ENCODE measurements around the gene SNTG2. TPM values are rescaled to one million over a fixed set of nuclear protein-coding genes. Genes with fewer than 3 reads are reported as not detected.

The SNTG2 gene
- total RNA-seq, 2 experiments from 2014 or later, result not detected

- H3K9me2 ChIP-seq (ENCODE audit: insufficient read depth, low read length), result no peaks in the 10 kb centered on the region
- H4K20me1 ChIP-seq (ENCODE audit: insufficient read depth, low read length), result no peaks in the 10 kb centered on the region
- no peaks in the 10 kb centered on the region for H3K79me2 ChIP-seq (ENCODE audit: insufficient read depth, low read depth, low read length)
- ChIA-PET CTCF (ENCODE audit: unreplicated experiment) (no interaction called here), POLR2A (no interaction called here)
- no peaks in the 10 kb centered on the region for H3K36me3 ChIP-seq (ENCODE audit: insufficient read depth, low read length)
- no peak overlapping the region for H3K4me2 ChIP-seq (ENCODE audit: low read length)
- no peak overlapping the region for H3K4me3 ChIP-seq (ENCODE audit: low read depth, low read length, poor library complexity, severe bottlenecking)
- no peak for DNase-seq (ENCODE audit: low spot score)
- H3K27ac ChIP-seq (ENCODE audit: low read depth, low read length, poor library complexity, severe bottlenecking), result no peak overlapping the region
- no peaks in the 10 kb centered on the region for H3K4me1 ChIP-seq (ENCODE audit: insufficient read depth, low read length, poor library complexity, severe bottlenecking)
- TF ChIP-seq EZH2phosphoT487 (IDR thresholded peaks at IDR 0.05; ENCODE audit: borderline replicate concordance, low read depth, low read length), result no peak
- TF ChIP-seq CTCF (conservative IDR thresholded peaks at IDR 0.05; ENCODE audit: low read length), result no peak
- intact Hi-C loops (cut with micrococcal nuclease; ENCODE audit: unreplicated experiment), result no loop called here
- BruUV-seq (replicated peaks), result no TSS peak
- H2AFZ ChIP-seq (ENCODE audit: low read length), result no peak overlapping the region
- no peaks in the 10 kb centered on the region for H3K9me3 ChIP-seq (ENCODE audit: low read length)
Observed at GRCh38 chr2:923832-924601, 26.6 kb upstream of the SNTG2 start.

- H3K4me1 ChIP-seq (ENCODE audit: insufficient read depth, low read length, poor library complexity, severe bottlenecking), result no peaks in the 10 kb centered on the region
- no TSS peak for BruUV-seq (replicated peaks)
- TF ChIP-seq EZH2phosphoT487 (IDR thresholded peaks at IDR 0.05; ENCODE audit: borderline replicate concordance, low read depth, low read length) (no peak), CTCF (conservative IDR thresholded peaks at IDR 0.05; ENCODE audit: low read length) (no peak)
- no peak overlapping the region for H3K4me3 ChIP-seq (ENCODE audit: low read depth, low read length, poor library complexity, severe bottlenecking)
- no peaks in the 10 kb centered on the region for H3K9me3 ChIP-seq (ENCODE audit: low read length)
- H3K9me2 ChIP-seq (ENCODE audit: insufficient read depth, low read length), result no peaks in the 10 kb centered on the region
- POLR2A ChIA-PET, result no interaction called here
- no peaks in the 10 kb centered on the region for H3K79me2 ChIP-seq (ENCODE audit: insufficient read depth, low read depth, low read length)
- no peak overlapping the region for H2AFZ ChIP-seq (ENCODE audit: low read length)
- no peaks in the 10 kb centered on the region for H3K36me3 ChIP-seq (ENCODE audit: insufficient read depth, low read length)
- no peak overlapping the region for H3K4me2 ChIP-seq (ENCODE audit: low read length)
- CTCF ChIA-PET (ENCODE audit: unreplicated experiment), result no interaction called here
- intact Hi-C loops (cut with micrococcal nuclease; ENCODE audit: unreplicated experiment), result no loop called here
- no peak overlapping the region for H3K27ac ChIP-seq (ENCODE audit: low read depth, low read length, poor library complexity, severe bottlenecking)
- DNase-seq (ENCODE audit: low spot score), result no peak
- no peaks in the 10 kb centered on the region for H4K20me1 ChIP-seq (ENCODE audit: insufficient read depth, low read length)
Observed at GRCh38 chr2:924701-925100, 25.9 kb upstream of the SNTG2 start.

GRCh38 chr2:925309-925708, 25.3 kb upstream of the SNTG2 start:
- BruUV-seq (replicated peaks), result no TSS peak
- no peak overlapping the region for H3K27ac ChIP-seq (ENCODE audit: low read depth, low read length, poor library complexity, severe bottlenecking)
- H4K20me1 ChIP-seq (ENCODE audit: insufficient read depth, low read length), result no peaks in the 10 kb centered on the region
- H3K4me2 ChIP-seq (ENCODE audit: low read length), result no peak overlapping the region
- no peak overlapping the region for H2AFZ ChIP-seq (ENCODE audit: low read length)
- H3K9me3 ChIP-seq (ENCODE audit: low read length), result no peaks in the 10 kb centered on the region
- no peak overlapping the region for H3K4me3 ChIP-seq (ENCODE audit: low read depth, low read length, poor library complexity, severe bottlenecking)
- DNase-seq (ENCODE audit: low spot score), result no peak
- intact Hi-C loops (cut with micrococcal nuclease; ENCODE audit: unreplicated experiment), result no loop called here
- no peak for TF ChIP-seq CTCF (conservative IDR thresholded peaks at IDR 0.05; ENCODE audit: low read length)
- no peak for TF ChIP-seq EZH2phosphoT487 (IDR thresholded peaks at IDR 0.05; ENCODE audit: borderline replicate concordance, low read depth, low read length)
- no peaks in the 10 kb centered on the region for H3K4me1 ChIP-seq (ENCODE audit: insufficient read depth, low read length, poor library complexity, severe bottlenecking)
- H3K79me2 ChIP-seq (ENCODE audit: insufficient read depth, low read depth, low read length), result no peaks in the 10 kb centered on the region
- POLR2A ChIA-PET, result no interaction called here
- H3K36me3 ChIP-seq (ENCODE audit: insufficient read depth, low read length), result no peaks in the 10 kb centered on the region
- CTCF ChIA-PET (ENCODE audit: unreplicated experiment), result no interaction called here
- H3K9me2 ChIP-seq (ENCODE audit: insufficient read depth, low read length), result no peaks in the 10 kb centered on the region
